ENCODE results near the gene ARHGDIG. TPM values are rescaled to one million over a fixed set of nuclear protein-coding genes. Genes with fewer than 3 reads are reported as not detected.

Gene ARHGDIG
- total and polyA plus RNA-seq, 2 experiments from 2014 or later: 0.78 to 1.0 TPM

- no peaks in the 10 kb centered on the region for H3K36me3 Mint-ChIP-seq (ENCODE audit: low read depth)
- Histone ChIP-seq H3F3A (replicated peaks; ENCODE audit: low read depth) (peaks cover 4% of the 10 kb centered on the region; the same call in 1 of the 2 replicates), H4K20me1 (replicated peaks; ENCODE audit: insufficient read depth) (0 out of 2 replicates have a peak, but pooled peaks cover 2% of the 10 kb centered on the region), H3K27me3 (ENCODE audit: insufficient read depth) (peaks cover 44% of the 10 kb centered on the region), H3K79me2 (replicated peaks; ENCODE audit: insufficient read depth) (no peaks in the 10 kb centered on the region), H3K4me3 (peak overlapping the region; percentile 69), H3K4me2 (peak overlapping the region; percentile 82), H3K9me2 (ENCODE audit: insufficient read depth) (no peaks in the 10 kb centered on the region), H2AFZ (0 out of 2 replicates have a peak overlapping the region, but pooled peaks have one; percentile 94), H3K27ac (ENCODE audit: low read depth) (no peak overlapping the region), H3K36me3 (ENCODE audit: insufficient read depth) (no peaks in the 10 kb centered on the region), H3K4me1 (ENCODE audit: insufficient read depth) (no peaks in the 10 kb centered on the region)
- no peak for TF ChIP-seq CREB1 (CRISPR knock-in tag; IDR thresholded peaks at IDR 0.05; ENCODE audit: low read depth)
- no peak for TF ChIP-seq JUNB (IDR thresholded peaks at IDR 0.05; ENCODE audit: unreplicated experiment)
- TF ChIP-seq ETS1 (IDR thresholded peaks at IDR 0.05): no peak
- TF ChIP-seq ZNF331 (CRISPR knock-in tag; IDR thresholded peaks at IDR 0.05; ENCODE audit: low read depth): no peak
- no peak for TF ChIP-seq ZNF114 (CRISPR knock-in tag; IDR thresholded peaks at IDR 0.05)
- peak; percentile 21 for ATAC-seq
- no peak for DNase-seq (ENCODE audit: low spot score)
- no peak overlapping the region for H3K27ac Mint-ChIP-seq
- no peaks in the 10 kb centered on the region for H3K9me3 Mint-ChIP-seq
- peak overlapping the region; percentile 66 for H3K4me3 Mint-ChIP-seq
- no peaks in the 10 kb centered on the region for H3K4me1 Mint-ChIP-seq
- peaks cover 31% of the 10 kb centered on the region for H3K27me3 Mint-ChIP-seq (ENCODE audit: insufficient read depth, low read depth, poor library complexity)
Measured at GRCh38 chr16:280991-281659, 734 bp downstream of the ARHGDIG start.

- H4K20me1 ChIP-seq (replicated peaks; ENCODE audit: insufficient read depth): 0 out of 2 replicates have a peak, but pooled peaks cover 2% of the 10 kb centered on the region
- H3K9me2 ChIP-seq (ENCODE audit: insufficient read depth): no peaks in the 10 kb centered on the region
- H3K27me3 Mint-ChIP-seq (ENCODE audit: insufficient read depth, low read depth, poor library complexity): peaks cover 24% of the 10 kb centered on the region
- no peak for DNase-seq (ENCODE audit: low spot score)
- H3K4me1 Mint-ChIP-seq: no peaks in the 10 kb centered on the region
- no peak overlapping the region for H3K27ac ChIP-seq (ENCODE audit: low read depth)
- 0 out of 3 replicates have a peak, but pooled peaks cover 3% of the 10 kb centered on the region for H3K36me3 Mint-ChIP-seq (ENCODE audit: low read depth)
- H3K9me3 Mint-ChIP-seq: no peaks in the 10 kb centered on the region
- H3K36me3 ChIP-seq (ENCODE audit: insufficient read depth): no peaks in the 10 kb centered on the region
- H3K4me1 ChIP-seq (ENCODE audit: insufficient read depth): no peaks in the 10 kb centered on the region
- peak overlapping the region; percentile 69; the same call in 1 of the 2 replicates for H3K4me3 ChIP-seq
- no peak overlapping the region for H3K4me2 ChIP-seq
- no peak overlapping the region for H2AFZ ChIP-seq
- peaks cover 4% of the 10 kb centered on the region; the same call in 1 of the 2 replicates for H3F3A ChIP-seq (replicated peaks; ENCODE audit: low read depth)
- no peak for ATAC-seq
- peaks cover 38% of the 10 kb centered on the region for H3K27me3 ChIP-seq (ENCODE audit: insufficient read depth)
- H3K4me3 Mint-ChIP-seq: no peak overlapping the region
- no peaks in the 10 kb centered on the region for H3K79me2 ChIP-seq (replicated peaks; ENCODE audit: insufficient read depth)
- H3K27ac Mint-ChIP-seq: no peak overlapping the region
- TF ChIP-seq ZNF331 (CRISPR knock-in tag; IDR thresholded peaks at IDR 0.05; ENCODE audit: low read depth) (no peak), STAT1 (IDR thresholded peaks at IDR 0.05; ENCODE audit: unreplicated experiment) (no peak), REST (IDR thresholded peaks at IDR 0.05; ENCODE audit: unreplicated experiment) (no peak), EZH2phosphoT487 (IDR thresholded peaks at IDR 0.05; ENCODE audit: unreplicated experiment) (no peak), ZNF114 (CRISPR knock-in tag; IDR thresholded peaks at IDR 0.05) (no peak), POLR2AphosphoS5 (IDR thresholded peaks at IDR 0.05; ENCODE audit: low read depth) (no peak), NANOG (IDR thresholded peaks at IDR 0.05; ENCODE audit: borderline replicate concordance) (no peak), ETS1 (IDR thresholded peaks at IDR 0.05) (no peak), EZH2 (IDR thresholded peaks at IDR 0.05; ENCODE audit: low read depth, unreplicated experiment) (no peak)
Measured at GRCh38 chr16:281660-282255, 1.4 kb downstream of the ARHGDIG start.

Data from GM23338 (cell line).